Measurements from ENCODE around the gene MADCAM1.

DNA sequence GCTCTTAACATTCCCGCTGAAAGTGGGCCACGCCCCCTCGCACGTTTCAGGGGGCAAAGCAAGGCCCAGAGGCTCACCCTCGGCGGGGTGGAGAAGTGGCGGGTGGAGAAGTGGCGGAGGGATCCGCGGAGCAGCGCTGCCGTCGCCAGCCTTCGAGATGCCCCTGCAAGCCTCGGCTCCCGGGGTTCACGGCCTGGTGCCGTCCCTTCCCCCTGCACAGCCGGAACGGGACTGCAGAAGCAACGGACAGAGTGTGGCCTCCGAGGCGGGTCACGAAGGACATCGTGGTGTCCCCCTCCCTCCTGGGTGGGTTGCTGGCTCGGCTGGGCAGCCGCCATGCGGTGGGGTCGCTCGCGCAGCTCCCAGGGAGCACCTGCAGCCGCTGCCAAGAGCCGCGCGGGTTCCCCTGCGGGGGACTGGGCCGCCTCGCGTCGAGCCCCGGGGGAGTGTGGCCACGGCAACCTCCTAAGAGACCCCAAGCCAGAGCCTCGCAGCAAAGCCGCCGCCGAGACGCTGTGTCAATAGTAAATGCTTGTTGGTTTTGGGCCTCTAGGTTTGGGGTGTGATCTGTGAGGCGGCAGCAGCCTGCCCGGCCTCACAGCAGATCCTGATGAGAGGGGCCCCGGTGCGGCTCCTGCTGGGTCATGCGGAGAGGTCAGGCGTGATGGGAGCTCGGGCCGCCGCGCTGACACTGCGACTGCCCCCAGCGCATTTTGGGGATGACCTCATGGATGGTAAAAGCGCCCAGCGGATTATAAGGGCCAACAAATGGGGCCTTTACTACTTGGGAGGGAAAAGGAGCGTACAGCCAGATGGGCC lies 16.5 kb downstream of the MADCAM1 start:
- TF ChIP-seq EZH2 (optimal IDR thresholded peaks at IDR 0.05; ENCODE audit: low read depth, low read length) (no peak), EZH2phosphoT487 (IDR thresholded peaks at IDR 0.05; ENCODE audit: low read length) (no peak)
- TF ChIP-seq, protein P1, sequence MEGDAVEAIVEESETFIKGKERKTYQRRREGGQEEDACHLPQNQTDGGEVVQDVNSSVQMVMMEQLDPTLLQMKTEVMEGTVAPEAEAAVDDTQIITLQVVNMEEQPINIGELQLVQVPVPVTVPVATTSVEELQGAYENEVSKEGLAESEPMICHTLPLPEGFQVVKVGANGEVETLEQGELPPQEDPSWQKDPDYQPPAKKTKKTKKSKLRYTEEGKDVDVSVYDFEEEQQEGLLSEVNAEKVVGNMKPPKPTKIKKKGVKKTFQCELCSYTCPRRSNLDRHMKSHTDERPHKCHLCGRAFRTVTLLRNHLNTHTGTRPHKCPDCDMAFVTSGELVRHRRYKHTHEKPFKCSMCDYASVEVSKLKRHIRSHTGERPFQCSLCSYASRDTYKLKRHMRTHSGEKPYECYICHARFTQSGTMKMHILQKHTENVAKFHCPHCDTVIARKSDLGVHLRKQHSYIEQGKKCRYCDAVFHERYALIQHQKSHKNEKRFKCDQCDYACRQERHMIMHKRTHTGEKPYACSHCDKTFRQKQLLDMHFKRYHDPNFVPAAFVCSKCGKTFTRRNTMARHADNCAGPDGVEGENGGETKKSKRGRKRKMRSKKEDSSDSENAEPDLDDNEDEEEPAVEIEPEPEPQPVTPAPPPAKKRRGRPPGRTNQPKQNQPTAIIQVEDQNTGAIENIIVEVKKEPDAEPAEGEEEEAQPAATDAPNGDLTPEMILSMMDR (IDR thresholded peaks at IDR 0.05; ENCODE audit: low read length) = no peak
